GM21723 (cell line): ENCODE data around the gene PHTF1.
"Not testable (repeated sequence)": the region's sequence is repeated elsewhere in the genome, so short reads cannot be mapped to it uniquely, and the experiment has no call there.

ENCODE experiments used
- ATAC-seq: cut with Tn5 transposase; IDR thresholded peaks from one replicate; pipeline ENCODE4 v1.9.1; 2021; ENCODE audit warnings: mild to moderate bottlenecking, moderate library complexity; ENCODE audit not compliant: unreplicated experiment

PHTF1 gene

DNA sequence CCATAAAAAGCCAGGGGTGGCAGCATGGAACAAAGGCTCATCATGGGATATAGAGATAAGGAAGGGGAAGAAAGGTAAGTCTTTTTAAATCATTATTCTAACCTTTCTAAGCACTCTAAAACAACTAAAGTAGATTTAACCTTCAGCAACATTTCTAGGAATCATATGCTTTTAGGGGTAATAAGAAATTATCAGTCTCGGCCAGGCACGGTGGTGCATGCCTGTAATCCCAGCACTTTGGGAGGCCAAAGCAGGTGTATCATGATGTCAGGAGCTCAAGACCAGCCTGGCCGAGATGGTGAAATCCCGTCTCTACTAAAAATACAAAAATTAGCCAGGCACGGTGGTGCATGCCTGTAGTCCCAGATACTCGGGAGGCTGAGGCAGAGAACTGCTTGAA lies 20.3 kb upstream of the PHTF1 start:
- ATAC-seq: no peak

- no peak for ATAC-seq
Observed at GRCh38 chr1:113777561-113777960, 18.3 kb upstream of the PHTF1 start.

- ATAC-seq: no peak
Observed at GRCh38 chr1:113770031-113770430, 10.7 kb upstream of the PHTF1 start.

DNA sequence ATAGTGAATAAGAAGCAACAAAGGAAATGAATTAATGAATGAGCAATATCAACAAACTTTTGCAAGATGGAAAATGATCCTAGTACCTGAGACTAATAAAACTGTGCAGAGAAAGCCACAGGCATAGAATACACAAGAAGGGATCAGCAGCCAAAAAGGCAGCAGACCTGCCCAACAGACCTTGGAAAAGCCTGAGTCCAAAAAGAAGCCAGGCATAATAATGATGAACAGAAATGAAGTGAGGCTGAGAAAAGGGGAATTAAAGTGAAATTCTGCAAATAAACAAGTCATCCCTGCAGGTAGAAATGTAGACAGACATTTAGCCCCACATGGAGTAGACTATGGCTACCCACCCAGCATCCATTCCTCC lies 10.3 kb upstream of the PHTF1 start:
- ATAC-seq: no peak

DNA sequence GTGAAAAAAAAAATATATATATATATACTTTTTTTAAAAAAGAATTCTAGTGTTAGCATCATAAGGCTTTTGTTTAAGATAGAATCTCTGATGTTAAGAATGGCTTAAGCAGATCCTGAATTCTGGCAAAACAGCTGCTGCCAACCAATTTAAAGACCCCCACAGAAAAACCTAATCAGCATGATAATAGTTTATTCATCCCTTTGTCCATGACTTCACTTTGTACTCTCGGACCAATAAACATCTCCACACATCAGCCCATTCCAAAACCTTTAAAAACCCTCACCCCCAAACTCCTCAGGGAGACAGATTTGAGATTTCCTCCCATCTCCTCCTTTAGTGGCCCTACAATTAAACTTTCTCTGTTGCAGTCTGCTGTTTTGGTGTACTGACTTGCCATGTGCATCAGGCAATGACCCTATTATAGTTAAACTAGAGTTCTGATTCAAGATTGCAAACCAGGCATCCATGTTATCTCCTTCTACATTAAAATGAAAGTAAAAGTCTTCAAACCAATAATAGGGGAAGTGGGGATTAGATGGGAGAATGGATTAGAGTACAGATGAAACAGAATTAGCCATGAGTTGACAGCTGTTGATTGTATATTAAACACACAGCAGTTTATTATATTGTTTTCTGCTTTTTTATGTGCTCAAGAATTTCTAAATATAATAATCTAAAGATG lies 9.8 kb upstream of the PHTF1 start:
- no peak for ATAC-seq

GRCh38 chr1:113765306-113766230 lies 6.3 kb upstream of the PHTF1 start:
- no peak for ATAC-seq

GRCh38 chr1:113763661-113764060 lies 4.4 kb upstream of the PHTF1 start:
- ATAC-seq: no peak

GRCh38 chr1:113761937-113762336 lies 2.7 kb upstream of the PHTF1 start:
- no peak for ATAC-seq

- no peak for ATAC-seq
Observed at GRCh38 chr1:113760102-113761080, 1.1 kb upstream of the PHTF1 start.

DNA sequence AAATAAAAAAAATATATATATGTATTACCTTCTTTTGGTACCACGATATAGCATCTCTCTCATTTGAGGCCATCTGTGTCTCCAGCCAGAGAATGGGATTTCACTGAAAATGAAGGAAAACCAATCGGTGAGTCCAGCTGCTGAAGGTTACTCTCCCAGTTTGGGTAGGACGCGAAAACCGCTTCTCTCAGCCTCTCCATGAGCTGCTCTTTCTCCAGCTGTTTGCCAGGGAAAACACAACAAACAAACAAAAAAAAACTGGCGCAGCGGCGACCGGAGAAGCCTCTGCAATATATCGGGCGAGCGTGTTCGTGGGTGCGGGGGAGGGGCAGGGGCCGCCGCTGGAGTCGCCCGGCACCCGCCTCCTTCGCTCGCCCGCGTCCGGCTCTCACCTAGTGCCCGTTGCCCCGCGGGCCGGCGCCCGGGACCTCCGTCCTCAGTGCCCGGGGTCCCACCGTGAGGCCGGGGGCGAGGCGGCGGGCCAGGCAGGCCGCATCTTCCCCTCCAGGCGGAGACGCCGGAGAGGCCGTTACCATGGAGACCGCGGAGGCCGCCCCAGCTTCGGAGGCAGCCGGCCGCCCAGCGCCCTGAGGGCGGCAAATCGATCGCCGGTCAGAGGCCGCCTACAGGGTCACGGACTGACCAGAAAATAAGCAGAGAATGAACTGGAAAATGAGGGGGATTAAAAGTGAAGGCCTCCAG lies 504 bp downstream of the PHTF1 start:
- peak; percentile 70 for ATAC-seq

- no peak for ATAC-seq
Observed at GRCh38 chr1:113756461-113756860, 2.8 kb downstream of the PHTF1 start.

GRCh38 chr1:113753333-113753732 lies 6.0 kb downstream of the PHTF1 start:
- ATAC-seq: not testable (repeated sequence)

DNA sequence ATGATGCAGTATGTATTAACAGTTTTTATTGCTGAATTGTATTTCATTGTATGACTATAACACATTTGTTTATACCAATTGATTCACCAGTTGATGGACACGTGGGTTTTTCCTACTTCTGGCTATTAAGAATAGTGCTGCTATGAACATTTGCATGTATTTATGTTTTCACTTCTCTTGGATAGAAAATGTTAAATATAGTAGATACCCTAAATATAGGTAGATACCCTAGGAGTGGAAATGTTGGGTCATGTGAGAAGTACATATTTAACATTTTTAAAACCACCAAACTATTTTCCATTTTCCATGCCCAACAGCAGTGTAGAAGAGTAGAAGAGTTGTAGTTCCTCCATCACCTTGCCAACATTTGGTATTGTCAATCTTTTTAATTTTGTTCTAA lies 7.8 kb downstream of the PHTF1 start:
- ATAC-seq: no peak

- no peak for ATAC-seq
Observed at GRCh38 chr1:113751114-113751513, 8.2 kb downstream of the PHTF1 start.

- no peak for ATAC-seq
Observed at GRCh38 chr1:113749402-113749801, 9.9 kb downstream of the PHTF1 start.

GRCh38 chr1:113747376-113747775 lies 11.9 kb downstream of the PHTF1 start:
- ATAC-seq: no peak

DNA sequence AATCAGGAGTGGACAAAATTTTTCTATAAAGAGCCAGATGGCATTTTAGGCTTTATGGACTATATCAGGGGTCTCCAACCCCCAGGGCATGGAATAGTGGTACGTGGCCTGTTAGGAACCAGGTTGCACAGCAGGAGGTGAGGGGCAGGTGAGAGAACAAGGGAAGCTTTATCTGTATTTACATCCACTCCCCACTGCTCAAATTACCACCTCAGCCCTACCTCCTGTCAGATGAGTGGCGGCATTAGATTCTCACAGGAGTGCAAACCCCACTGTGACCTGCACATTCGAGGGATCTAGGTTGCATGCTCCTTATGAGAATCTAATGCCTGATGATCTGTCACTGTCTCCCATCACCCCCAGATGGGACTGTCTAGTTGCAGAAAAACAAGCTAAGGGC lies 13.9 kb downstream of the PHTF1 start:
- ATAC-seq: no peak

DNA sequence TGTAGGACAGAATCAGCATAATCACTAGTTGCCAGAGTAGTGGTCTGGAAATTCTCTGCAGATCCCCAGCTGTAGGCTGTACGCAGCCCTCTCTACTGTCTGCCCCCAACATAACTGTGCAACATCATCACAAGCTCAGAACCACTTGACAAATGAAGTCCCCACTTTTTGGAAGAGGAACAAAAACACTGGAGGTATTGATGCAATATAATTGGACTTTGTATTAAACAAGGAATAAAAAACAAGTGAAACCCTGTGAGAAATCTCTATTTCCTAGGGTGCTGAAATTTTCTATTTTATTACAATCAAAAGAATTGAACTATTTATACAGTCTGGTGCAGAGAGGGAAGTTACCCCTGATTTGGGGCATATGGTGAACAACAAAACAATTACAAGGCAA lies 15.2 kb downstream of the PHTF1 start:
- no peak for ATAC-seq

DNA sequence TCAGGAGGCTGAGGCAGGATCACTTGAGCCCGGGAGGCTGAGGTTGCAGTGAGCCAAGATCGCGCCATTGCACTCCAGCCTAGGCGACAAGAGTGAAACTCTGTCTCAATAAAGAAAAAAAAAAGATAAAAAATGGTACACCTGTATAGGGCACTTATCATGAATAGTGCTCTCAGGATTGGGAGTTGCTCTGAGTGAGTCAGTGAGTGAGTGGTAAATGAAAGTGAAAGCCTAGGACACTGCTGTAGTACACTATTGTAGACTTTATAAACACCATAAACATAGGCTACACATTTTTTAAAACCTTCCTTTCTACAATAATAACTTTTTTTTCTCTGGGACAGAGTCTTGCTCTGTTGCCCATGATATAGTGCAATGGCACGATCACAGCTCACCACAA lies 16.8 kb downstream of the PHTF1 start:
- ATAC-seq: peak; percentile 74

DNA sequence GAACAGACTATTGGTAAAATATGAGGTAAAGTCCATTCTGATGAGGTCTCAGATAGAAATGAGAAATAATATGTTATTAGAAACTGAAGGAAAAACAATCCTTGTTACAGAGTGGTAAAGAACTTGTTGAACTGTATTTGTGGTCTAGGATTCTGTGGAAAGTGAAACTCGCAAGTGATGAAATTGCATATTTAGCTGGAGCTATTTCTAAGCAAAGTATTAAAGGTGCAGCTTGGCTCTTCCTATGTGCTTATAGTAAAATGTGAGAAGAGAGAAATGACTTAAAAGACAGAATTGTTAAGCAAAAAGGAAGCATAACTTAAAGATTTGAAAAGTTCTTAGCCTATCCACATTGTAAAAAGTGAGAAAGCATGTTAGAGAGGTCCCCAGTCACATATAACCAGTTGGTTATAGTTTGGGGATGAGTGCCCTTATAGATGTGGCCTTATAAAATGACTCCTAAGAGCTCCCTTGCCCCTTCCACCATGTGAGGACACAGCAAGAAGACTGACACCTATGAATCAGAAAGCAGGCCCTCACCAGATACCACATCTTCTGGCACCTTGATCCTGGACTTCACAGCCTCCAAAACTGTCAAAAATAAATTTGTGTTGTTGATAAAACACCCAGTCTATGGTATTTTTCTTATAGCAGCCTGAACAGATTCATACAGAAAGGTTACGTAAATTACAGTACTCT lies 24.8 kb downstream of the PHTF1 start:
- ATAC-seq: no peak
